GM12878 (cell line): ENCODE measurements around the gene MTRF1. TPM values are rescaled to one million over a fixed set of nuclear protein-coding genes. Genes with fewer than 3 reads are reported as not detected.

Experiments
- ATAC-seq: fragments of 200-7000 bp; cut with Tn5 transposase; 3 replicates; pipeline ENCODE4 v1.9.1; 2020; ENCODE audit warnings: mild to moderate bottlenecking, moderate library complexity
- BruUV-seq: library from RNA; stranded (reverse); fragments of 400-500 nt; replicated peaks from 2 replicates; lab custom pipeline; 2021; lab: Mats Ljungman, UMichigan
- CTCF ChIA-PET: fragments of 300-600 bp; sonication (Branson Sonifier 250); formaldehyde crosslinking; extraction: SDS; loops from one replicate; lab custom pipeline; 2021; ENCODE audit warnings: inconsistent platforms; lab: Yijun Ruan, JAX
- POLR2A ChIA-PET: fragments of 350-600 bp; formaldehyde crosslinking; extraction: SDS; loops from one replicate; lab custom pipeline; 2021; ENCODE audit warnings: inconsistent platforms; lab: Charles Lee
- RAD21 ChIA-PET: fragments of 300-600 bp; sonication (Branson Sonifier 250); formaldehyde crosslinking; loops from one replicate; lab custom pipeline; 2023; ENCODE audit warnings: antibody characterized with exemption; ENCODE audit not compliant: unreplicated experiment; lab: Charles Lee
- SMC1A ChIA-PET: fragments of 300-600 bp; sonication (Branson Sonifier 250); formaldehyde crosslinking; loops from one replicate; lab custom pipeline; 2023; ENCODE audit not compliant: unreplicated experiment, uncharacterized antibody; lab: Charles Lee
- DNase-seq: peaks from one replicate; pipeline ENCODE4 v3.0.0-alpha.2; 2011; ENCODE audit warnings: low read depth, low spot score
- FAIRE-seq: peaks from 3 replicates; lab custom pipeline; 2011; peaks lifted over from hg19 to GRCh38; lab: Jason Lieb, UNC
- H2AFZ ChIP-seq: 2 replicates; pipeline ENCODE4 v1.6.0; 2011; ENCODE audit warnings: low read depth, low read length, control low read depth; ENCODE audit not compliant: control insufficient read depth
- H3K27ac ChIP-seq: 2 replicates; pipeline ENCODE4 v1.5.1; 2011; ENCODE audit warnings: control low read depth; ENCODE audit not compliant: control insufficient read depth, insufficient read depth
- H3K27me3 ChIP-seq, 2 experiments: replicated peaks in 1 of 2; 2 replicates each; pipeline versions ENCODE4 v1.6.0 to v1.6.1; 2011; ENCODE audit warnings: low read length in 1 of 2; ENCODE audit not compliant: control insufficient read depth in 2 of 2, insufficient read depth in 2 of 2
- H3K36me3 ChIP-seq, 2 experiments: 2 replicates each; pipeline ENCODE4 v1.5.1; 2011; ENCODE audit warnings: low read length in 1 of 2; ENCODE audit not compliant: control insufficient read depth in 2 of 2, insufficient read depth in 2 of 2
- H3K4me1 ChIP-seq: 2 replicates; pipeline ENCODE4 v1.6.1; 2011; ENCODE audit warnings: mild to moderate bottlenecking, low read length, moderate library complexity, mixed read lengths; ENCODE audit not compliant: control insufficient read depth, insufficient read depth
- H3K4me2 ChIP-seq: 2 replicates; pipeline ENCODE4 v1.6.0; 2011; ENCODE audit warnings: control low read depth; ENCODE audit not compliant: control insufficient read depth, insufficient read depth
- H3K4me3 ChIP-seq: fragments of 200-600 bp; sonication (generic); 2 replicates; pipeline ENCODE4 v1.5.1; 2016
- H3K79me2 ChIP-seq: 2 replicates; pipeline ENCODE4 v1.6.0; 2011; ENCODE audit warnings: low read length; ENCODE audit not compliant: control insufficient read depth, insufficient read depth
- H3K9ac ChIP-seq: 2 replicates; pipeline ENCODE4 v1.8.0; 2011; ENCODE audit warnings: low read length, control low read depth, mixed read lengths; ENCODE audit not compliant: control insufficient read depth, insufficient read depth
- H3K9me3 ChIP-seq: replicated peaks from 3 replicates; pipeline ENCODE4 v1.5.1; 2011; ENCODE audit warnings: mild to moderate bottlenecking, low read length; ENCODE audit not compliant: control insufficient read depth, insufficient read depth
- H4K20me1 ChIP-seq: 2 replicates; pipeline ENCODE4 v1.6.0; 2011; ENCODE audit not compliant: control insufficient read depth, insufficient read depth
- CEBPB ChIP-seq, 2 experiments: fragments of 150-350 bp in 1 of 2; IDR thresholded peaks; 2 replicates each; pipeline ENCODE4 v1.6.1; 2012 to 2014; ENCODE audit warnings: low read depth in 2 of 2, low read length in 2 of 2, borderline replicate concordance in 1 of 2, inconsistent platforms in 1 of 2
- EGR1 ChIP-seq, 2 experiments: IDR thresholded peaks; 1 replicate in 1 of 2; 2 replicates in 1 of 2; pipeline ENCODE4 v1.6.1; 2011 to 2012; ENCODE audit warnings: low read depth in 2 of 2, low read length in 2 of 2, borderline replicate concordance in 1 of 2, mild to moderate bottlenecking in 1 of 2, moderate library complexity in 1 of 2
- EZH2 ChIP-seq: IDR thresholded peaks from 2 replicates; pipeline ENCODE4 v1.6.1; 2012; ENCODE audit warnings: low read depth, mild to moderate bottlenecking, control low read depth, inconsistent platforms, low read length, borderline replicate concordance; ENCODE audit not compliant: control insufficient read depth
- FOXK2 ChIP-seq: fragments of 450-650 bp; IDR thresholded peaks from 2 replicates; pipeline ENCODE4 v1.6.1; 2017; ENCODE audit warnings: mild to moderate bottlenecking, moderate library complexity
- HCFC1 ChIP-seq: fragments of 150-350 bp; IDR thresholded peaks from 2 replicates; pipeline ENCODE4 v1.6.1; 2014; ENCODE audit warnings: low read length
- MTA3 ChIP-seq: IDR thresholded peaks from 2 replicates; pipeline ENCODE4 v1.6.1; 2012; ENCODE audit warnings: low read length, inconsistent platforms, borderline replicate concordance
- PBX3 ChIP-seq: IDR thresholded peaks from 2 replicates; pipeline ENCODE4 v1.6.1; 2011; ENCODE audit warnings: mild to moderate bottlenecking, low read depth, low read length, moderate library complexity; ENCODE audit not compliant: insufficient replicate concordance
- POLR2AphosphoS5 ChIP-seq: IDR thresholded peaks from 2 replicates; pipeline ENCODE4 v1.6.1; 2011; ENCODE audit warnings: mild to moderate bottlenecking, low read length, inconsistent platforms
- SUZ12 ChIP-seq: fragments of 200-600 bp; sonication (generic); IDR thresholded peaks from one replicate; pipeline ENCODE4 v1.6.1; 2018; ENCODE audit warnings: antibody characterized with exemption, mild to moderate bottlenecking; ENCODE audit not compliant: unreplicated experiment
- TCF7 ChIP-seq: IDR thresholded peaks from 2 replicates; pipeline ENCODE4 v1.6.1; 2014; ENCODE audit warnings: antibody characterized with exemption, borderline replicate concordance
- WRNIP1 ChIP-seq: IDR thresholded peaks from 2 replicates; pipeline ENCODE4 v1.6.1; 2011; ENCODE audit warnings: low read depth, low read length, improper control_type of control experiment, borderline replicate concordance
- YBX1 ChIP-seq: fragments of 450-650 bp; IDR thresholded peaks from 2 replicates; pipeline ENCODE4 v1.6.1; 2016; ENCODE audit warnings: antibody characterized with exemption
- ZBTB33 ChIP-seq: fragments of 450-650 bp; IDR thresholded peaks from 2 replicates; pipeline ENCODE4 v1.6.1; 2017; ENCODE audit warnings: mild to moderate bottlenecking
- ZNF24 ChIP-seq: fragments of 450-650 bp; IDR thresholded peaks from 2 replicates; pipeline ENCODE4 v1.6.1; 2017; ENCODE audit warnings: antibody characterized with exemption, mild to moderate bottlenecking
- ZNF384 ChIP-seq: IDR thresholded peaks from 2 replicates; pipeline ENCODE4 v1.6.1; 2012; ENCODE audit warnings: low read depth, mild to moderate bottlenecking, low read length, improper control_type of control experiment, borderline replicate concordance
- in situ Hi-C: fragments of 300-500 bp; cut with MboI; formaldehyde crosslinking; loops from 9 replicates; pipeline ENCODE4 v1.14.3; 2018; ENCODE audit warnings: mixed read lengths
- intact Hi-C: fragments of 100-400 bp; cut with micrococcal nuclease; formaldehyde crosslinking; loops from one replicate; pipeline ENCODE4 v1.14.2; 2022; ENCODE audit not compliant: unreplicated experiment
- polyA plus RNA-seq, 11 experiments: library from polyadenylated mRNA; depleted of rRNA in 4 of 11; unstranded in 6 of 11; stranded (reverse) in 5 of 11; fragments of >200 nt; fragmentation: Nextera tagmentation in 4 of 11; fragmentation: Illumina TruSeq in 1 of 11; extraction: Ambion mirVana in 4 of 11; extraction: Trizol in 1 of 11; gene quantifications; 1 replicate in 1 of 11; 2 replicates in 10 of 11; pipeline versions ENCODE4 v1.2.1 to v1.2.3, GENCODE V29; 2011 to 2016; ENCODE audit warnings: inconsistent platforms in 2 of 11, missing spikeins in 2 of 11, low read depth in 1 of 11
- total RNA-seq, 4 experiments: library from RNA; depleted of rRNA in 3 of 4; stranded (reverse); fragments of >200 nt in 3 of 4; fragmentation: Illumina TruSeq in 1 of 4; extraction: Trizol in 1 of 4; gene quantifications; 2 replicates each; pipeline versions ENCODE4 v1.2.1 to v1.2.3, GENCODE V29; 2013 to 2021
- TF ChIP-seq, protein P1 (sequence below): fragments of 450-650 bp; IDR thresholded peaks from 2 replicates; pipeline ENCODE4 v1.6.1; 2016; ENCODE audit warnings: mild to moderate bottlenecking
- TF ChIP-seq, protein P2 (sequence below): fragments of 450-650 bp; IDR thresholded peaks from 2 replicates; pipeline ENCODE4 v1.6.1; 2016; ENCODE audit warnings: mild to moderate bottlenecking, moderate library complexity, borderline replicate concordance

Gene MTRF1
- total and polyA plus RNA-seq, 10 of the 15 experiments (the other 5 are each of a cell fraction or from before 2014, with no cell fraction given) = 12.1 to 33.7 (median 20.6) TPM

GRCh38 chr13:41304551-41304950 is 41.2 kb upstream of the MTRF1 start:
- H3K9me3 ChIP-seq = no peaks in the 10 kb centered on the region
- TF ChIP-seq POLR2AphosphoS5 (no peak), EGR1 (IDR thresholded peaks at IDR 0.05; ENCODE audit: borderline replicate concordance in 1 of 2, low read depth in 2 of 2, low read length in 2 of 2) (no peak), EZH2 (no peak), HCFC1 (no peak), FOXK2 (no peak), CEBPB (IDR thresholded peaks at IDR 0.05; ENCODE audit: borderline replicate concordance in 1 of 2, low read depth in 2 of 2, low read length in 2 of 2) (no peak), MTA3 (no peak), ZNF384 (no peak), WRNIP1 (no peak), ZBTB33 (no peak), SUZ12 (no peak), ZNF24 (no peak), PBX3 (no peak), YBX1 (no peak), TCF7 (no peak)
- TF ChIP-seq, protein P1, sequence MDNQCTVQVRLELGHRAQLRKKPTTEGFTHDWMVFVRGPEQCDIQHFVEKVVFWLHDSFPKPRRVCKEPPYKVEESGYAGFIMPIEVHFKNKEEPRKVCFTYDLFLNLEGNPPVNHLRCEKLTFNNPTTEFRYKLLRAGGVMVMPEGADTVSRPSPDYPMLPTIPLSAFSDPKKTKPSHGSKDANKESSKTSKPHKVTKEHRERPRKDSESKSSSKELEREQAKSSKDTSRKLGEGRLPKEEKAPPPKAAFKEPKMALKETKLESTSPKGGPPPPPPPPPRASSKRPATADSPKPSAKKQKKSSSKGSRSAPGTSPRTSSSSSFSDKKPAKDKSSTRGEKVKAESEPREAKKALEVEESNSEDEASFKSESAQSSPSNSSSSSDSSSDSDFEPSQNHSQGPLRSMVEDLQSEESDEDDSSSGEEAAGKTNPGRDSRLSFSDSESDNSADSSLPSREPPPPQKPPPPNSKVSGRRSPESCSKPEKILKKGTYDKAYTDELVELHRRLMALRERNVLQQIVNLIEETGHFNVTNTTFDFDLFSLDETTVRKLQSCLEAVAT = no peak
- TF ChIP-seq, protein P2, sequence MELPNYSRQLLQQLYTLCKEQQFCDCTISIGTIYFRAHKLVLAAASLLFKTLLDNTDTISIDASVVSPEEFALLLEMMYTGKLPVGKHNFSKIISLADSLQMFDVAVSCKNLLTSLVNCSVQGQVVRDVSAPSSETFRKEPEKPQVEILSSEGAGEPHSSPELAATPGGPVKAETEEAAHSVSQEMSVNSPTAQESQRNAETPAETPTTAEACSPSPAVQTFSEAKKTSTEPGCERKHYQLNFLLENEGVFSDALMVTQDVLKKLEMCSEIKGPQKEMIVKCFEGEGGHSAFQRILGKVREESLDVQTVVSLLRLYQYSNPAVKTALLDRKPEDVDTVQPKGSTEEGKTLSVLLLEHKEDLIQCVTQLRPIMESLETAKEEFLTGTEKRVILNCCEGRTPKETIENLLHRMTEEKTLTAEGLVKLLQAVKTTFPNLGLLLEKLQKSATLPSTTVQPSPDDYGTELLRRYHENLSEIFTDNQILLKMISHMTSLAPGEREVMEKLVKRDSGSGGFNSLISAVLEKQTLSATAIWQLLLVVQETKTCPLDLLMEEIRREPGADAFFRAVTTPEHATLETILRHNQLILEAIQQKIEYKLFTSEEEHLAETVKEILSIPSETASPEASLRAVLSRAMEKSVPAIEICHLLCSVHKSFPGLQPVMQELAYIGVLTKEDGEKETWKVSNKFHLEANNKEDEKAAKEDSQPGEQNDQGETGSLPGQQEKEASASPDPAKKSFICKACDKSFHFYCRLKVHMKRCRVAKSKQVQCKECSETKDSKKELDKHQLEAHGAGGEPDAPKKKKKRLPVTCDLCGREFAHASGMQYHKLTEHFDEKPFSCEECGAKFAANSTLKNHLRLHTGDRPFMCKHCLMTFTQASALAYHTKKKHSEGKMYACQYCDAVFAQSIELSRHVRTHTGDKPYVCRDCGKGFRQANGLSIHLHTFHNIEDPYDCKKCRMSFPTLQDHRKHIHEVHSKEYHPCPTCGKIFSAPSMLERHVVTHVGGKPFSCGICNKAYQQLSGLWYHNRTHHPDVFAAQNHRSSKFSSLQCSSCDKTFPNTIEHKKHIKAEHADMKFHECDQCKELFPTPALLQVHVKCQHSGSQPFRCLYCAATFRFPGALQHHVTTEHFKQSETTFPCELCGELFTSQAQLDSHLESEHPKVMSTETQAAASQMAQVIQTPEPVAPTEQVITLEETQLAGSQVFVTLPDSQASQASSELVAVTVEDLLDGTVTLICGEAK = no peak

More at GRCh38 chr13:41304551-41304950, 41.2 kb upstream of the MTRF1 start:
- H3K27me3 ChIP-seq = no peaks in the 10 kb centered on the region
- SMC1A ChIA-PET = interaction anchor here (0.5 to 0.7 kb wide), 3 partner anchors 11 to 330 kb away, joined by 3 to 5 read pairs (median 4); no protein-coding TSS in a partner anchor
- H3K4me2 ChIP-seq = no peak overlapping the region
- no peaks in the 10 kb centered on the region for H3K36me3 ChIP-seq
- POLR2A ChIA-PET = no interaction called here
- no TSS peak for BruUV-seq
- CTCF ChIA-PET = no interaction called here
- RAD21 ChIA-PET = no interaction called here
- H3K27ac ChIP-seq = no peak overlapping the region
- in situ Hi-C loops (no loop called here), intact Hi-C loops (no loop called here)
- FAIRE-seq = no peak
- ATAC-seq = no peak
- DNase-seq = no peak
- H4K20me1 ChIP-seq = no peaks in the 10 kb centered on the region
- H3K4me1 ChIP-seq = no peaks in the 10 kb centered on the region
- no peak overlapping the region for H3K4me3 ChIP-seq
- no peak overlapping the region for H3K9ac ChIP-seq
- no peak overlapping the region for H2AFZ ChIP-seq
- H3K79me2 ChIP-seq = no peaks in the 10 kb centered on the region
